Lower lobe of right lung (tissue), 2 donors: Measurements from ENCODE around the gene MEG3. TPM values are rescaled to one million over a fixed set of nuclear protein-coding genes. Genes with fewer than 3 reads are reported as not detected.

Experiments used
- ATAC-seq, 2 donors: fragments of 200-7000 bp; cut with Tn5 transposase; one replicate each; pipeline ENCODE4 v1.9.1; 2020 to 2022; ENCODE audit warnings: mild to moderate bottlenecking in 2 of 2, moderate library complexity in 2 of 2
- DNase-seq: peaks from one replicate; pipeline ENCODE4 v3.0.0-alpha.2; 2020
- H3K27ac ChIP-seq: fragments of 200-600 bp; one replicate; pipeline ENCODE4 v1.8.0; 2022
- H3K27me3 ChIP-seq: fragments of 200-600 bp; one replicate; pipeline ENCODE4 v1.8.0; 2022; ENCODE audit warnings: low read depth
- H3K36me3 ChIP-seq: fragments of 200-600 bp; one replicate; pipeline ENCODE4 v1.8.0; 2022; ENCODE audit warnings: mild to moderate bottlenecking
- H3K4me1 ChIP-seq: fragments of 200-600 bp; one replicate; pipeline ENCODE4 v1.8.0; 2022
- H3K4me3 ChIP-seq: fragments of 200-600 bp; one replicate; pipeline ENCODE4 v1.8.0; 2022; ENCODE audit warnings: mild to moderate bottlenecking
- H3K9me3 ChIP-seq: fragments of 200-600 bp; one replicate; pipeline ENCODE4 v1.8.0; 2022
- CTCF ChIP-seq: fragments of 200-600 bp; IDR thresholded peaks from one replicate; pipeline ENCODE4 v1.8.0; 2022; ENCODE audit warnings: antibody characterized with exemption, mild to moderate bottlenecking
- intact Hi-C: fragments of 100-400 bp; cut with DNase I; formaldehyde crosslinking; loops from one replicate; pipeline ENCODE4 v1.11.0; 2022
- total RNA-seq: library from RNA; stranded (reverse); fragmentation: NEBNext Ultra II Directional; extraction: Animal tissue kit (Norgen Biotek cat#: 25700); gene quantifications from one replicate; pipeline ENCODE4 v1.2.1, GENCODE V29; 2021
- donor health status: DM: no; HTN: yes; CAD: no; lungs with severe emphysema.

The MEG3 gene
- total RNA-seq, 1 donor from 2014 or later = 16.6 TPM

GRCh38 chr14:100824091-100824551 lies 1.8 kb upstream of the MEG3 start:
- no peaks in the 10 kb centered on the region for H3K9me3 ChIP-seq
- DNase-seq = no peak
- H3K27ac ChIP-seq = no peak overlapping the region
- intact Hi-C loops = no loop called here
- no peaks in the 10 kb centered on the region for H3K36me3 ChIP-seq
- H3K27me3 ChIP-seq = peaks cover 54% of the 10 kb centered on the region
- TF ChIP-seq CTCF = no peak
- peak; percentile 19 to 53 for ATAC-seq
- no peak overlapping the region for H3K4me3 ChIP-seq
- no peaks in the 10 kb centered on the region for H3K4me1 ChIP-seq

GRCh38 chr14:100824901-100825712 lies 811 bp upstream of the MEG3 start:
- ATAC-seq (no peak), DNase-seq (no peak)
- Histone ChIP-seq H3K27ac (no peak overlapping the region), H3K9me3 (no peaks in the 10 kb centered on the region), H3K27me3 (peaks cover 55% of the 10 kb centered on the region), H3K36me3 (no peaks in the 10 kb centered on the region), H3K4me1 (no peaks in the 10 kb centered on the region), H3K4me3 (peak overlapping the region; percentile 11)
- intact Hi-C loops = no loop called here
- TF ChIP-seq CTCF = no peak

- Histone ChIP-seq H3K27me3 (peaks cover 49% of the 10 kb centered on the region), H3K27ac (no peak overlapping the region), H3K4me1 (no peaks in the 10 kb centered on the region), H3K9me3 (no peaks in the 10 kb centered on the region), H3K4me3 (peak overlapping the region; percentile 33), H3K36me3 (no peaks in the 10 kb centered on the region)
- no peak for TF ChIP-seq CTCF
- intact Hi-C loops = no loop called here
- ATAC-seq (no peak), DNase-seq (no peak)
Observed at GRCh38 chr14:100826391-100827100, 628 bp downstream of the MEG3 start.

GRCh38 chr14:100827101-100828021 lies 1.4 kb downstream of the MEG3 start:
- Histone ChIP-seq H3K4me1 (no peaks in the 10 kb centered on the region), H3K36me3 (no peaks in the 10 kb centered on the region), H3K9me3 (no peaks in the 10 kb centered on the region), H3K27ac (no peak overlapping the region), H3K27me3 (peaks cover 47% of the 10 kb centered on the region), H3K4me3 (peak overlapping the region; percentile 33)
- ATAC-seq (no peak), DNase-seq (no peak)
- intact Hi-C loops = no loop called here
- TF ChIP-seq CTCF = peak; percentile 26
